ENCODE results near the gene ECI2. TPM values are rescaled to one million over a fixed set of nuclear protein-coding genes. Genes with fewer than 3 reads are reported as not detected.

ECI2 gene
- total RNA-seq, 4 donors from 2014 or later, result 46.9 to 64.4 (median 56.0) TPM

GRCh38 chr6:4159491-4159890 lies 24.1 kb upstream of the ECI2 start:
- H3K27ac ChIP-seq, result no peak overlapping the region
- H3K4me1 ChIP-seq, result no peaks in the 10 kb centered on the region
- no peak for DNase-seq
- H3K4me3 ChIP-seq, result no peak overlapping the region
- H3K27me3 ChIP-seq, result no peaks in the 10 kb centered on the region
- no peaks in the 10 kb centered on the region for H3K9me3 ChIP-seq
- TF ChIP-seq CTCF (IDR thresholded peaks at IDR 0.05) (no peak), POLR2A (IDR thresholded peaks at IDR 0.05) (no peak)
- intact Hi-C loops (cut with DNase I; ENCODE audit: low total_unique reads), result no loop called here
- no peaks in the 10 kb centered on the region for H3K36me3 ChIP-seq

GRCh38 chr6:4157506-4157905 lies 22.1 kb upstream of the ECI2 start:
- Histone ChIP-seq H3K4me3 (no peak overlapping the region), H3K27ac (no peak overlapping the region), H3K27me3 (no peaks in the 10 kb centered on the region), H3K36me3 (no peaks in the 10 kb centered on the region), H3K9me3 (no peaks in the 10 kb centered on the region), H3K4me1 (no peaks in the 10 kb centered on the region)
- DNase-seq, result no peak
- TF ChIP-seq POLR2A (IDR thresholded peaks at IDR 0.05) (no peak), CTCF (IDR thresholded peaks at IDR 0.05) (no peak)
- intact Hi-C loops (cut with DNase I; ENCODE audit: low total_unique reads), result no loop called here

GRCh38 chr6:4155848-4156466 lies 20.6 kb upstream of the ECI2 start:
- H3K36me3 ChIP-seq, result no peaks in the 10 kb centered on the region
- intact Hi-C loops (cut with DNase I; ENCODE audit: low total_unique reads), result no loop called here
- no peak overlapping the region for H3K4me3 ChIP-seq
- peak; percentile 71 to 88 for DNase-seq
- no peak overlapping the region for H3K27ac ChIP-seq
- no peaks in the 10 kb centered on the region for H3K4me1 ChIP-seq
- H3K27me3 ChIP-seq, result no peaks in the 10 kb centered on the region
- no peaks in the 10 kb centered on the region for H3K9me3 ChIP-seq
- TF ChIP-seq POLR2A (IDR thresholded peaks at IDR 0.05), result no peak
- peak; percentile 80 to 88 (median 84) for TF ChIP-seq CTCF (IDR thresholded peaks at IDR 0.05)

- no peaks in the 10 kb centered on the region for H3K4me1 ChIP-seq
- intact Hi-C loops (cut with DNase I; ENCODE audit: low total_unique reads), result no loop called here
- TF ChIP-seq POLR2A (IDR thresholded peaks at IDR 0.05) (no peak), CTCF (IDR thresholded peaks at IDR 0.05) (no peak)
- no peak for DNase-seq
- no peaks in the 10 kb centered on the region for H3K36me3 ChIP-seq
- H3K27me3 ChIP-seq, result no peaks in the 10 kb centered on the region
- no peaks in the 10 kb centered on the region for H3K9me3 ChIP-seq
- H3K4me3 ChIP-seq, result no peak overlapping the region
- H3K27ac ChIP-seq, result no peak overlapping the region
Measured at GRCh38 chr6:4153514-4153985, 18.2 kb upstream of the ECI2 start.

GRCh38 chr6:4145083-4145482 lies 9.7 kb upstream of the ECI2 start:
- H3K9me3 ChIP-seq, result no peaks in the 10 kb centered on the region
- H3K4me1 ChIP-seq, result no peaks in the 10 kb centered on the region
- H3K4me3 ChIP-seq, result no peak overlapping the region
- H3K27me3 ChIP-seq, result no peaks in the 10 kb centered on the region
- no peaks in the 10 kb centered on the region for H3K36me3 ChIP-seq
- intact Hi-C loops (cut with DNase I; ENCODE audit: low total_unique reads), result no loop called here
- H3K27ac ChIP-seq, result no peak overlapping the region
- no peak for DNase-seq
- TF ChIP-seq POLR2A (IDR thresholded peaks at IDR 0.05) (no peak), CTCF (IDR thresholded peaks at IDR 0.05) (no peak)
